ENCODE results near the gene IFNG-AS1.

Gene IFNG-AS1

DNA sequence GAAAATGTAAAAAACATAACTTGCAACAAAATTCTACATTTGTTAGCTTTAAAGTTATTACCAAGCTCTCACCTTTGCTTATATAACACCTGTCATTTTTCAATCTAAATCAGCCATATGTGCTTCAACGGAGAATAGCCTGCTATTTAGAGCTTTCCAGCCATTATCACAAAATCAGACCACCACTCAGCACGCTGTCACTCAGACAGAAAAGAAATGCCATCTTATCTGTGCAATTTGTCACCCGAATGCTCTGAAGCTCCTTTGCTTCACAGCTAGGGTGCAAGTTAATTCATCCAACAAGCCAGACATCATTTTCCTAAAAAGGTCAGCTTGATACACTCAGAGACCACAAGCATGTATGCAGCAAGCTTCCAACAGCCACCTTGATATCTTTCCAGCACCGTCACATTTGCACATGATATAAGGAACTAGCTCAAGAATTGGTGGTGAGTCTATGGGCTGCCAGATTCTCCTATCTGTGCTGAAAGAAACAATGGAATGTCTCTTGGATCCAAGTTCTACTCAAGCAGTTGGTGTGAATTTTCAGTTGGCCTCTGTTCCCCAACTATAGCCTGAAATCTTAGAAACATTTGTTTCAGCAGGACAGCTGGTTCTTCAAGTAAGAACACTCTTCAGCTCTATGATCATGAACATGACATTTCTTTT lies 20.0 kb upstream of the IFNG-AS1 start:
- H3K4me3 ChIP-seq (replicated peaks; ENCODE audit: low read depth, low read length): no peak overlapping the region
- TF ChIP-seq, protein P1, sequence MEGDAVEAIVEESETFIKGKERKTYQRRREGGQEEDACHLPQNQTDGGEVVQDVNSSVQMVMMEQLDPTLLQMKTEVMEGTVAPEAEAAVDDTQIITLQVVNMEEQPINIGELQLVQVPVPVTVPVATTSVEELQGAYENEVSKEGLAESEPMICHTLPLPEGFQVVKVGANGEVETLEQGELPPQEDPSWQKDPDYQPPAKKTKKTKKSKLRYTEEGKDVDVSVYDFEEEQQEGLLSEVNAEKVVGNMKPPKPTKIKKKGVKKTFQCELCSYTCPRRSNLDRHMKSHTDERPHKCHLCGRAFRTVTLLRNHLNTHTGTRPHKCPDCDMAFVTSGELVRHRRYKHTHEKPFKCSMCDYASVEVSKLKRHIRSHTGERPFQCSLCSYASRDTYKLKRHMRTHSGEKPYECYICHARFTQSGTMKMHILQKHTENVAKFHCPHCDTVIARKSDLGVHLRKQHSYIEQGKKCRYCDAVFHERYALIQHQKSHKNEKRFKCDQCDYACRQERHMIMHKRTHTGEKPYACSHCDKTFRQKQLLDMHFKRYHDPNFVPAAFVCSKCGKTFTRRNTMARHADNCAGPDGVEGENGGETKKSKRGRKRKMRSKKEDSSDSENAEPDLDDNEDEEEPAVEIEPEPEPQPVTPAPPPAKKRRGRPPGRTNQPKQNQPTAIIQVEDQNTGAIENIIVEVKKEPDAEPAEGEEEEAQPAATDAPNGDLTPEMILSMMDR (IDR thresholded peaks at IDR 0.05; ENCODE audit: low read length, missing control alignments): no peak
- peak; percentile 3 for DNase-seq (ENCODE audit: low read depth)

DNA sequence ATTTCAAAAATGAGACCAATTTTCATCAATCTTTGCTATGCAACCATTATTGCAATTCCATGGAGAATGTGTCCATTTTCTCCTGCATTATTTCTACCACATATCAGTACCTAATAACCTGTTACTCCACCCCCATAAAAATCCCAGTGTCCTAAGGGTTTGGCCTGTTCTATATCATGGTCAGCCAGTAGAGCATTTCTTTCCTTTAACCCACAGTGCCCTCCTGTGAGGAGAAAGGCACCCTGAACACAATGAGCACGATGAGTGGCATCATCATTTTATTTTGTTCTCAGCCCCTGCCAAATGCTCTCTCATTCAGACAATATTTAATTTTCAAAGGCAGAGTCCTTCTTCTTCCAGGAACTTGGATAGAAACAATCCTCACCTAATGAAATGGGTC lies 11.6 kb upstream of the IFNG-AS1 start:
- TF ChIP-seq, protein P1 (IDR thresholded peaks at IDR 0.05; ENCODE audit: low read length, missing control alignments): no peak
- DNase-seq (ENCODE audit: low read depth): no peak
- H3K4me3 ChIP-seq (replicated peaks; ENCODE audit: low read depth, low read length): no peak overlapping the region

DNA sequence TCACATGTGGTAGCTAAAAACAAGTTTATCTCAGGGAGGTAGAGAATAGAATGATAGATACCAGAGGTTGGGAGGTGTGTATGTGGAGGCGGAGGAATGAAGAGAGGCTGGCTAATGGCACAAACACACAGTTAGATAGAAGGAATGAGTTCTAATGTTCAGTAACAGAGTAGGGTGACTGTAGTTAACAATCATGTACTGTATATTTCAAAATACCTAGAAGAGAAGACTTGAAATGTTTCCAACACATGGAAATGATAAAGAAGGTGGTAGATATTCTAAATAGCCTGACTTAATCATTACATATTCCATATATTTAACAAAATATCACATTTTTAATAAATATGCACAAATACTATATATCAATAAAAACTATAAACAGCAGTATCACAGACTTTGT lies 8.9 kb upstream of the IFNG-AS1 start:
- TF ChIP-seq, protein P1 (IDR thresholded peaks at IDR 0.05; ENCODE audit: low read length, missing control alignments): no peak
- H3K4me3 ChIP-seq (replicated peaks; ENCODE audit: low read depth, low read length): no peak overlapping the region
- DNase-seq (ENCODE audit: low read depth): no peak

DNA sequence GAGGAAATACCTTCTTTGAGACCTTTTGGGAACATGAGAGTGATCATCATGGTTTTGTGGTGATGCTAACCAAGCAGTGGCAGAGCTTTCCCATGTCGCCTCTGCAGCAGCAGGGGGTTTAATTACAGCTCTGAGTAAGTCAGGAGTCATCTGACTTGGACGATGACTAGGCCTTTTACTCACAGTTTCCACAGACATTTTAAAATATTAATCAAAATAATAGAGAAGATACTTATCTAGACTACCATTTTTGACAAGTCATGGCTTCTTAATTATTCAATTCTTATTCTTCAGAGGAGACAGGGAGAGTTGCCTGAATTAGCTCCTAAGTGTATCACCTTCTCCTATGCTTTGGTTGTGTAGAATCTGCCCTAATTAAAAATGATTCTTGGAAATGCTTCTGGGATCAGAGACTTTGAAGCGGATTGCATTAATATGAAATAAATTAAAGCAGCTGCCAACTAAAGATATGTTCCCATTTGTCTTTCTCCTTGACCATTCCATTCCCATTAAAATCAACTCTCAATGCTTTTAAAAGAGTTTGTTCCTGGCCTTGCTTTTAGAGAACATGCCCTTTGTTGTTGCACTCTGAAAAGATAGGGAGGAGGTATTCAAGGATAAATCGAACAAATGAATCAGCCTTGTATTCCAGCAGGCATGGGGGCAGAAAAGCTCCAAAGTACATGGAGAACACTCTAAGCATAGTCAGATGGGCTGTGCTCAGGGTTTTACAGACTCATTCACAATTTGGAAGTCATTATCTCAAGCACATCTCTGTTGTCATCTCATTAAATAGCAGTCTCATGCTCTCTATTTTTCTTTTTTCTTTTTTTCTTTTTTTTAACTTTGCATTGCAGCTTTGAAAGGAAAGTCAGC lies 7.7 kb upstream of the IFNG-AS1 start:
- no peak overlapping the region for H3K4me3 ChIP-seq (replicated peaks; ENCODE audit: low read depth, low read length)
- TF ChIP-seq, protein P1 (IDR thresholded peaks at IDR 0.05; ENCODE audit: low read length, missing control alignments): no peak
- peak; percentile 59 for DNase-seq (ENCODE audit: low read depth)

DNA sequence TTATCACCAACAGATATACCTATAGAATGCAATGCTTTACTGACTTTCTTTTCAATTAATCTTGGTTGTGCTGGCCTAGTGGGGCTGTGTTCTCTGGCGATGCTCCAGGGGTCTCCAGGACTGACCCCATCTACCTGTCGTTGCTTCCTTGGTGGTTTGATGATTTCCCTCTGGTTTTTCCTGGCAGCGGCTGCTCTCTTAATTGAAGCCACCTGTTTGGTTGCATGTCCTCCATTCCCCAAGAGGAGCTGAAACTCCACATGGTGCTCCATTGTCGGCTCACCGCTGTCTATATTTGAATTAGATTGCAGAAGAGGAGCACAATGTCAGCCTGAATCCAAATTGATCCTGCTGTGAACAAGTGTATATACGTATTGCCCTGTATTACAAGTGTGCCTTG lies 7.1 kb upstream of the IFNG-AS1 start:
- TF ChIP-seq, protein P1 (IDR thresholded peaks at IDR 0.05; ENCODE audit: low read length, missing control alignments): no peak
- no peak overlapping the region for H3K4me3 ChIP-seq (replicated peaks; ENCODE audit: low read depth, low read length)
- no peak for DNase-seq (ENCODE audit: low read depth)

DNA sequence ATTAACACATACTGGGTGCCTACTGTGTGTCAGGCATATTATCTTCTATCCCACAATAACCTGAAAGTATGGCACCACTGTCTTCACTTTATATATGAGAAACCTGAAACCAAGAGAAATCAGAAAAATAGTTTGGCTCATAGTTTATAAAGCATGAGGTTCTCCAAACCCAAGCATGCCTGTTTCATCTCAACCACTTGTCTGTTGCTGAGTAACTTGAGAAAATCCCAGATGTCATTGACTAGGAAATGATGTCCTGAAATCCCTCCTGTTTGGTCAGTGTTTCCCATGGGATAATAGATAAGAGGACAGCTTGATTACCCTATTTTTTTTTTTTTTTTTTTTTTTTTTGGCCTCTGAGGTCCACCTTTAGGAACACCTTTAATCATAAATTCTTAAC lies 2.6 kb upstream of the IFNG-AS1 start:
- no peak for DNase-seq (ENCODE audit: low read depth)
- TF ChIP-seq, protein P1 (IDR thresholded peaks at IDR 0.05; ENCODE audit: low read length, missing control alignments): no peak
- H3K4me3 ChIP-seq (replicated peaks; ENCODE audit: low read depth, low read length): no peak overlapping the region

Data from fibroblast of pulmonary artery (primary cell).